ENCODE data around the gene SLAMF9. TPM values are rescaled to one million over a fixed set of nuclear protein-coding genes. Genes with fewer than 3 reads are reported as not detected.

SLAMF9 gene
- total and polyA plus RNA-seq, 4 donors = not detected

- Histone ChIP-seq H3K4me1 (ENCODE audit: control insufficient read depth, insufficient read depth, low read length) (peaks cover 33% of the 10 kb centered on the region), H3K9me3 (ENCODE audit: control insufficient read depth, insufficient read depth, low read length) (no peaks in the 10 kb centered on the region), H3K27me3 (ENCODE audit: control insufficient read depth, insufficient read depth, low read length) (no peaks in the 10 kb centered on the region), H3K4me3 (ENCODE audit: low read depth, low read length) (no peak overlapping the region), H3K27ac (ENCODE audit: low read depth, low read length) (no peak overlapping the region), H3K36me3 (ENCODE audit: control insufficient read depth, insufficient read depth, low read length) (peaks cover 8% of the 10 kb centered on the region)
- DNase-seq (ENCODE audit: low read depth in 4 of 6, low spot score in 6 of 6) = no peak
- WGBS (ENCODE audit: insufficient coverage) = 33% methylated on average over 3 of the region's 4 CpGs
Measured at GRCh38 chr1:159937054-159937750, 16.8 kb downstream of the SLAMF9 start.

- no peaks in the 10 kb centered on the region for H3K9me3 ChIP-seq (ENCODE audit: control insufficient read depth, insufficient read depth, low read length)
- no peak overlapping the region for H3K27ac ChIP-seq (ENCODE audit: low read depth, low read length)
- WGBS (ENCODE audit: insufficient coverage) = 41% methylated on average over 15 of the region's 16 CpGs
- peaks cover 12% of the 10 kb centered on the region for H3K36me3 ChIP-seq (ENCODE audit: control insufficient read depth, insufficient read depth, low read length)
- H3K4me3 ChIP-seq (ENCODE audit: low read depth, low read length) = no peak overlapping the region
- H3K4me1 ChIP-seq (ENCODE audit: control insufficient read depth, insufficient read depth, low read length) = peaks cover 25% of the 10 kb centered on the region
- peak in 2 of 6 donors; percentile 79 to 80 for DNase-seq (ENCODE audit: low read depth in 4 of 6, low spot score in 6 of 6)
- H3K27me3 ChIP-seq (ENCODE audit: control insufficient read depth, insufficient read depth, low read length) = no peaks in the 10 kb centered on the region
Measured at GRCh38 chr1:159936273-159936904, 17.6 kb downstream of the SLAMF9 start.

- WGBS (ENCODE audit: insufficient coverage) = 75% methylated on average over 4 of the region's 4 CpGs
- Histone ChIP-seq H3K4me1 (ENCODE audit: control insufficient read depth, insufficient read depth, low read length) (peaks cover 21% of the 10 kb centered on the region), H3K27me3 (ENCODE audit: control insufficient read depth, insufficient read depth, low read length) (no peaks in the 10 kb centered on the region), H3K4me3 (ENCODE audit: low read depth, low read length) (no peak overlapping the region), H3K36me3 (ENCODE audit: control insufficient read depth, insufficient read depth, low read length) (peaks cover 17% of the 10 kb centered on the region), H3K27ac (ENCODE audit: low read depth, low read length) (no peak overlapping the region), H3K9me3 (ENCODE audit: control insufficient read depth, insufficient read depth, low read length) (no peaks in the 10 kb centered on the region)
- no peak for DNase-seq (ENCODE audit: low read depth in 4 of 6, low spot score in 6 of 6)
Measured at GRCh38 chr1:159935719-159936272, 18.2 kb downstream of the SLAMF9 start.

DNA sequence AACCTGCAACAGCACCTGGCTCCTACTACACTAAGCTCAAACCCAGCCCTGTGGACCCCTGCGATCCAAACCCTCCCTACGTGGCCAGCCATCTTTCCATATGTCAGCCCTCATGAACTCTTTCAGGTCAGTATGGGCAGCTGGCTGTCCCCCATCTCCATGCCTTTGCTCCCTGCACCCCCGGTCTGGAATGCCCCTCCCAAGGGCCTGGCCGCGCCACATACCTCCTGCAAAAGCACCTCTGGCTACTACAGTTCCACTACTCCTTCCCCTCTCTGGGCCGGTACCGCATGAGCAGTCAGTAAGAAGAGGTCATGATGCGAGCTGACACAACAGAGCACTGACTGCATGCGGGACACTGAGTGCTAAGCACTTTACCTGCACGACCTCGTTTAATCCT, 18.7 kb downstream of the SLAMF9 start:
- no peak overlapping the region for H3K4me3 ChIP-seq (ENCODE audit: low read depth, low read length)
- no peak for DNase-seq (ENCODE audit: low read depth in 4 of 6, low spot score in 6 of 6)
- peaks cover 21% of the 10 kb centered on the region for H3K4me1 ChIP-seq (ENCODE audit: control insufficient read depth, insufficient read depth, low read length)
- H3K9me3 ChIP-seq (ENCODE audit: control insufficient read depth, insufficient read depth, low read length) = no peaks in the 10 kb centered on the region
- WGBS (ENCODE audit: insufficient coverage) = 90% methylated on average over 7 of the region's 11 CpGs
- H3K36me3 ChIP-seq (ENCODE audit: control insufficient read depth, insufficient read depth, low read length) = peaks cover 21% of the 10 kb centered on the region
- no peaks in the 10 kb centered on the region for H3K27me3 ChIP-seq (ENCODE audit: control insufficient read depth, insufficient read depth, low read length)
- H3K27ac ChIP-seq (ENCODE audit: low read depth, low read length) = no peak overlapping the region

DNA sequence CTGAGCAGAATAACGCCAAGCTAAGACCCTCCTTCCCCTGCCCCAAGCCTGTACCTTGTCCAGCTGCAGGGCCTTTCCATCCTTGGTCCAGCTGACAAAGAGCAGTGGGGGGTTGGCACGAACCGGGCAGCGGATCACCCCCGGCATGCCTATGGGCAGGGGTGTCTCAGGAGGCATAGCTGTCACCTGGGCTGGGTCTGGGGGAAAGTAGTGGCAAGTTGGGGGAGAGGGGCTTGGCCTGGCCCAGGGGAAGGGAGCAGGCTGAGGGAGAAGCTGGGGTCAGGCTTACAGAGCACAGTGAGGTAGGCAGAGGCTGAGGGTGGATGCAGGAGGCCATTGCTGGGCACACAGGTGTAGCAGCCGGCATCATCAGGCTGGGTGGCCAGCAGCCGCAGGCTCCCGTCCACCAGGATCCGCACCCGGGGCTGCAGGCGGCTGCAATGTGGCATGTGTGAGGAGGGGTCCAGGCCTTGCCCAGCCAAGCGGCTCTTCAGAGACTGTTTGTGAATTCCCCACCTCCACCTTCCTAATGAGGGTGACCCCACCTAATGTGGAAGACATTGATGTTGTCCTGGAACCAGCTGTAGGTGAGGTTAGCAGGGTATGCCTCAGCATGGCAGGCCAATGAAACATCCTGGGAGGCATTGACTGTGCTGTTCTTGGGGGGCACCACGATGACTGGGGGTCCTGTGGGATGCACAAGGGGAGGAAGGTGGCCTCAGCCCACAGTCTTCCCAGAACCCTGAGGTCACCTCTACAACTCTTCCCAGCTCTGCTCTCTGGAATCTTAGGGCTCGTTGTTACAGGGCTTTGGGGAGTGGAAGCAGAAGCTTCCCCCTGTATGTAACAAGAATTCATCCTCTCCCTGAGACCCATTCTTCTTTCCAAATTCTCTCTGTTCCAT, 19.6 kb downstream of the SLAMF9 start:
- Histone ChIP-seq H3K27me3 (ENCODE audit: control insufficient read depth, insufficient read depth, low read length) (no peaks in the 10 kb centered on the region), H3K9me3 (ENCODE audit: control insufficient read depth, insufficient read depth, low read length) (no peaks in the 10 kb centered on the region), H3K36me3 (ENCODE audit: control insufficient read depth, insufficient read depth, low read length) (peaks cover 31% of the 10 kb centered on the region), H3K27ac (ENCODE audit: low read depth, low read length) (no peak overlapping the region), H3K4me3 (ENCODE audit: low read depth, low read length) (no peak overlapping the region), H3K4me1 (ENCODE audit: control insufficient read depth, insufficient read depth, low read length) (peaks cover 21% of the 10 kb centered on the region)
- no peak for DNase-seq (ENCODE audit: low read depth in 4 of 6, low spot score in 6 of 6)
- 91% methylated on average over 7 of the region's 14 CpGs for WGBS (ENCODE audit: insufficient coverage)

- Histone ChIP-seq H3K4me3 (ENCODE audit: low read depth, low read length) (no peak overlapping the region), H3K36me3 (ENCODE audit: control insufficient read depth, insufficient read depth, low read length) (peaks cover 41% of the 10 kb centered on the region), H3K27me3 (ENCODE audit: control insufficient read depth, insufficient read depth, low read length) (no peaks in the 10 kb centered on the region), H3K4me1 (ENCODE audit: control insufficient read depth, insufficient read depth, low read length) (peaks cover 21% of the 10 kb centered on the region), H3K27ac (ENCODE audit: low read depth, low read length) (no peak overlapping the region), H3K9me3 (ENCODE audit: control insufficient read depth, insufficient read depth, low read length) (no peaks in the 10 kb centered on the region)
- WGBS (ENCODE audit: insufficient coverage) = 86% methylated on average over 4 of the region's 4 CpGs
- DNase-seq (ENCODE audit: low read depth in 4 of 6, low spot score in 6 of 6) = no peak
Measured at GRCh38 chr1:159933347-159933746, 20.7 kb downstream of the SLAMF9 start.

- 75% methylated on average over 14 of the region's 16 CpGs for WGBS (ENCODE audit: insufficient coverage)
- DNase-seq (ENCODE audit: low read depth in 4 of 6, low spot score in 6 of 6) = no peak
Measured at GRCh38 chr1:159932296-159933285, 21.4 kb downstream of the SLAMF9 start.

DNA sequence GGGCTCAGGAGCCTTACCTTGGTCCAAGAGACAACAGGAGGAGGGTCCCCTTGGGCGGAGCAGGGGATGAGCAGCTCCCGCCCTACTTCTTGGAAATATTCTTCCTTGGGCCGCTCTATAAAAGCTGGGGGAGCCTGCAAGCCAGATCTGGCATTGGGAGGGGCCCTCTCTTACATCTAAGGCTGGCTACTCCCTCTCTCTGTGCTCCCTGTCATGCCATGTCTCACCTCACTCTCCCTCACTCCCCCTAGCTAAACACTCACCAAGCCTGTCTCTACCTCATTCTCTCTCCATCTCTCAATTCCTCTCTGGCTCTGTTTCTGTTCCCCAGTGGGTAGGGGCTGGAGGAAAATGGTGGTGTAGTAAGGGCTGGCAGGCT, 22.3 kb downstream of the SLAMF9 start:
- H3K4me3 ChIP-seq (ENCODE audit: low read depth, low read length) = no peak overlapping the region
- peaks cover 11% of the 10 kb centered on the region for H3K4me1 ChIP-seq (ENCODE audit: control insufficient read depth, insufficient read depth, low read length)
- H3K27me3 ChIP-seq (ENCODE audit: control insufficient read depth, insufficient read depth, low read length) = peaks cover 5% of the 10 kb centered on the region
- WGBS (ENCODE audit: insufficient coverage) = 100% methylated on average over 3 of the region's 3 CpGs
- DNase-seq (ENCODE audit: low read depth in 4 of 6, low spot score in 6 of 6) = no peak
- H3K9me3 ChIP-seq (ENCODE audit: control insufficient read depth, insufficient read depth, low read length) = no peaks in the 10 kb centered on the region
- H3K27ac ChIP-seq (ENCODE audit: low read depth, low read length) = no peak overlapping the region
- peaks cover 54% of the 10 kb centered on the region for H3K36me3 ChIP-seq (ENCODE audit: control insufficient read depth, insufficient read depth, low read length)

More at GRCh38 chr1:159932296-159933285, 21.4 kb downstream of the SLAMF9 start:
- Histone ChIP-seq H3K9me3 (ENCODE audit: control insufficient read depth, insufficient read depth, low read length) (no peaks in the 10 kb centered on the region), H3K4me3 (ENCODE audit: low read depth, low read length) (no peak overlapping the region), H3K4me1 (ENCODE audit: control insufficient read depth, insufficient read depth, low read length) (peaks cover 19% of the 10 kb centered on the region), H3K27me3 (ENCODE audit: control insufficient read depth, insufficient read depth, low read length) (peaks cover under 1% of the 10 kb centered on the region), H3K27ac (ENCODE audit: low read depth, low read length) (no peak overlapping the region), H3K36me3 (ENCODE audit: control insufficient read depth, insufficient read depth, low read length) (peaks cover 47% of the 10 kb centered on the region)

Measured in spinal cord (tissue), 10 donors.